Hematopoietic multipotent progenitor cell treated with erythropoietin and hydrocortisone succinate and interleukin-3 and kit ligand, for 4 days (in vitro differentiated cells): ENCODE results near the gene CCDC78.

Experiments used
- DNase-seq: peaks from one replicate; pipeline ENCODE4 v3.0.0-alpha.2; 2015

CCDC78 gene

GRCh38 chr16:726438-727290 lies at the start of gene CCDC78, which contains the start of gene HAGHL:
TSS of gene CCDC78 (minus strand) at chr16:726443. CDS start at chr16:726367, 76 bp downstream.
TSS of gene HAGHL (plus strand) at chr16:727106. CDS start at chr16:727510, 404 bp downstream.
- DNase-seq, result peak; percentile 82

- DNase-seq, result no peak
Observed at GRCh38 chr16:775236-775796, 49.1 kb upstream of the CCDC78 start.

DNA sequence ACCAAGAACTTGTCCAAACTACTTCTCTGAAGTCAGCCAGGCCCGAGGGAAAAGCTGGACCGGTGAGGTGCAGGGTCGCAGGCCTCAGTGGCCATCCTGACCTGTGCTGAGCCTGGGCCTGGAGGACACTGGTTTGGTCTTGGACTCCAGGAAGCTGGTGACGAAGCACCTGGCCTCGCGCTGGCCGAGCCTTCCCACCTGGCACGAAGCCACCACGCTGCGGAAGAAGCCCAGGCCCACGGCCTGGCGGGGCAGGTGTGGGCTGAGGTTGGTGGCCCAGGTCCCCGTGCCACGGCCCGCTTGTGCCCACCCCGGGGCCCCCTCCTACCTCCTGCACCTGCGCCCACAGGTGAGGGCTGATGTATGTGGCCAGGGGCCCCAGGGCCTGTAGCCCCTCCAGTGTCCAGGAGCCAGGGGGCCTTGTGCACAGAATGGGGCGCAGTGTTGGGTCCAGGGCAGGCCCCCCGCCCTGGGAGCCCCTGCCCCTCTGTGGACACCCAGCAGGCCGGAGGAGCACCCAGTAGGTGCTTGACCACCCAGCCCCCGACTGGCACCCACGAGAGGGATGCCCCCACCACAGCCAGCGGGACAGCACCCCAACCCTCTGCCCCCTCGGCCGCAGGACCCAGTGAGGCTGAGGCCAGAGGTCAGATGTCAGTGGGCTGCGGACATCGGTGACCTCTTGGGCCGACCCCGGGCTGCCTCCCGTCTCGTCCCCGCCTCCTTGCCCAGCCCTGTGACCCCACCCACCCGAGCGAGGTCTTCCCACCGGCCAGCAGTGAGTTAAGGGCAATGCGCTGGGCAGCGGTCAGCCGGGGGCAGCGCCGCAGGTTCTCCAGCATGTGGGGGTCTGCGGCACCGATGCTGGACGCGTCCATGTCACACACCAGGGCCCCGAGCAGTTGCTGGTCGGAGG lies 48.1 kb upstream of the CCDC78 start:
- no peak for DNase-seq

DNA sequence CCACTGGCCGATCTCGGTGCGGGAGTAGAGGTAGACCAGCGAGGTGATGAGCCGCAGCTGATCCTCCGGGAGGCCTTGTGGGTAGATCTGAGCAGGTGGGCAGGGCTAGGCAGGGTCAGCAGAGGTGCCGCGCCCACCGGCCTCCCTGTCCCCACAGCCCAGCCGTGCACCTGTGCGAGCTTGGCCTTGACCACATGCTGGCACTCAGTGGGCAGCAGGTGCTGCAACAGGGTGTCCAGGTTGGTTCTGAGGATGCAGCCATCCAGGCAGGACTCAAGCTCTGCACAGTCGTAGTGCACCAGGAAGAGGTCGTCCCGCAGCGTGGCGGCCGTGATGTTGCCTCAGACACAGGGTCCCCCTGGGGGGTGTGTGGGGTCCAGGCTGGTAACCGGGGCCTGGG lies 46.7 kb upstream of the CCDC78 start:
- no peak for DNase-seq

- DNase-seq, result no peak
Observed at GRCh38 chr16:770411-770810, 44.2 kb upstream of the CCDC78 start.

GRCh38 chr16:769934-770333 lies 43.7 kb upstream of the CCDC78 start:
- DNase-seq, result no peak

DNA sequence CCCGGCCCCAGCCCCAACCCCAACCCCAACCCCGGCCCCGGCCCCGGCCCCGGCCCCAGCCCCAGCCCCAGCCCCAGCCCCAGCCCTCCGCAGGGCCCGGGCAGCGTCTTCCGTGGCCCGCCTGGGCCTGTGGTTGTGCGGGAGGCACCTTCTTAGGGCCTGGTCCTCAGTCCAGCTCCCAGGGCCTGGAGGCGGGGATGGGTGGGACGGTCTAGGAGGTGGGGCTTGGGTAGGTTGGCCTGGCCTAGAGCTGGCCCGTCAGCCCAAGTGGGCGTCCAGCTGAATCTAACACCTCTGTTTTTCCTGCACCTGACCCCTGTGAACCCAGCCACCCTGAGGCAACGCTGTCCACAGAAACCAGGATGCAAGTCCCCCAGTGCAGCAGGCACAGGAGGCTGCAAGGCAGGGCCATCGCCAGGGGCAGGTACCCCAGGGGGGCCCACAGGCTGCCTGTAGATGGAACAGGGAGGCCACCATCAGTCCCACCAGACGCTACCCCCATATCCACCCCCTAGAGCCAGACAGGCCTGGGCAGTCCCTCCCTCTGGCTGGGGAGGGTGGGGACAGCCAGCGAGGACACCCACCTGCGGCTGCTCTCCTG lies 43.0 kb upstream of the CCDC78 start:
- no peak for DNase-seq

GRCh38 chr16:768428-768827 lies 42.2 kb upstream of the CCDC78 start:
- DNase-seq, result no peak

DNA sequence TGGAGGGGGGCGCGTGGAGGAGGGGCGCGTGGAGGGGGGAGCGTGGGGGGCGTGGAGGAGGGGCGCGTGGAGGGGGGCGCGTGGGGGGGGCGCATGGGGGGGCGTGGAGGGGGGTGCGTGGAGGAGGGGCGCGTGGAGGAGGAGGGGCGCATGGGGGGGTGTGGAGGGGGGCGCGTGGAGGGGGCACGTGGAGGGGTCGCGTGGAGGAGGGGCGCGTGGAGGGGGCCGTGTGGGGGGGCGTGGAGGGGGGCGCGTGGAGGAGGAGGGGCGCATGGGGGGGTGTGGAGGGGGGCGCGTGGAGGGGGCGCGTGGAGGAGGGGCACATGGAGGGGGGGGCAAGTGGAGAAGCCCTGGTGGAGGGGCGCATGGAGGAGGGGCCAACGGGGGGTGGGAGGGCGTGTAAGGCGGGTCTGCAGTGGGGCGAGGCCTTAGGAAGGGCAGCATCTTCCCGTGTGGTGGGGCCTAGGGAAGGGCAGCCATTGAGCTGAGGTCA lies 41.5 kb upstream of the CCDC78 start:
- DNase-seq, result no peak

DNA sequence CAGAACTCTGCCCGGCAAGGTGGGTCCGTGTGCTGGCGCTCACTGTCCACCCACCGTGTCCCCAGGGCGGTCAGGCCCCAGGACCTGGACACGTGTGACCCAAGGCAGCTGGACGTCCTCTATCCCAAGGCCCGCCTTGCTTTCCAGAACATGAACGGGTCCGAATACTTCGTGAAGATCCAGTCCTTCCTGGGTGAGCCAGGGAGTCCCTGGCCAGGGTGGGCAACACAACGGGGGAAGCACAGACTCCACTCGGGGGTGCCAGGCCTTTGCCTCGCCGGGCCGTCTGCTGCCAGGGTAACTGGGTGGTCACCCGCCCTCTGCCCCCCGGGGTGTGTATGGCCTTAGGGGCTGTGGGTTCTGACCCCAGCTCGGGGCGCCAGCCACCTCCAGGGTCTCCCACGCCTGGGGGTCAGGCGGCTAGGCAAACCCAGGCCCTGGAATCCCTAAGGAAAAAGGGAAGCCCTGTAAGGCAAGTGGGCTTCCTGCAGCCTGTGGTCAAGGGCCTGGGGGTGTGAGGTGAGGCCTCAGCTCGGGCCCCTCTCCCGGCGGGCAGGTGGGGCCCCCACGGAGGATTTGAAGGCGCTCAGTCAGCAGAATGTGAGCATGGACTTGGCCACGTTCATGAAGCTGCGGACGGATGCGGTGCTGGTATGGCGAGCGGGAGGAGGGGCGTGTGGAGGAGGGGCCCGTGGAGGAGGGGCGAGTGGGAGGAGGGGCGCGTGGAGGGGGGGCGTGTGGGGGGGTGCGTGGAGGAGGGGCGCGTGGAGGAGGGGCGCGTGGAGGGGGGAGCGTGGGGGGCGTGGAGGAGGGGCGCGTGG lies 40.8 kb upstream of the CCDC78 start:
- DNase-seq, result no peak

GRCh38 chr16:766008-766819 lies 40.0 kb upstream of the CCDC78 start:
- DNase-seq, result no peak

DNA sequence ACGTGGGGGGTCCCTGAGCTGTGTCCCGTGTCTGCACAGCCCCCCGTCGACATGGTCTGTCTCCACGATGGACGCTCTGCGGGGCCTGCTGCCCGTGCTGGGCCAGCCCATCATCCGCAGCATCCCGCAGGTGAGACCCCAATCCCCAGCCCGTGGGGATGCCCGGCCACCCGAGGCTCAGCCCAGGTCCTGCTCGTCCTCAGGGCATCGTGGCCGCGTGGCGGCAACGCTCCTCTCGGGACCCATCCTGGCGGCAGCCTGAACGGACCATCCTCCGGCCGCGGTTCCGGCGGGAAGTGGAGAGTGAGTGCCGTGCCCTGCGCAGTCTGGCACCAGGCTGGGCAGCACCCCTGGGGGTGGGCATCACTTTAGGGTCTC lies 39.2 kb upstream of the CCDC78 start:
- no peak for DNase-seq

DNA sequence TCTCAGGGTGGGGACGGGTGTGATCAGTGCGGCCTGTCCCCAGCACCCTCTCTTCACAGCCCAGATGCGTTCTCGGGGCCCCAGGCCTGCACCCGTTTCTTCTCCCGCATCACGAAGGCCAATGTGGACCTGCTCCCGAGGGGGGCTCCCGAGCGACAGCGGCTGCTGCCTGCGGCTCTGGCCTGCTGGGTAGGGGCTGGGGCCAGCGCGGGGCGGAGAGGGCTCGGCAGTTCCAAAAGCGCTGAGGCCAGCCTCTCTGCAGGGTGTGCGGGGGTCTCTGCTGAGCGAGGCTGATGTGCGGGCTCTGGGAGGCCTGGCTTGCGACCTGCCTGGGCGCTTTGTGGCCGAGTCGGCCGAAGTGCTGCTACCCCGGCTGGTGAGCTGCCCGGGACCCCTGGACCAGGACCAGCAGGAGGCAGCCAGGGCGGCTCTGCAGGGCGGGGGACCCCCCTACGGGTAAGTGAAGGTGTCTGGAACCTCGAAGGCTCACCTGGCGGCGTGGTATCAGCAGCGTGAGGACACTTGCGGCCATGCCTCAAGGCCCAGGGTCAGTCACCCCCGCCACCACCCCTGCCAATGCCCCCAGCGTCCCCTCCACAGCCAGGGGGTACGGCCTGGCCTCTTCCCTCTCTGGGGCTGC lies 38.7 kb upstream of the CCDC78 start:
- DNase-seq, result no peak

DNA sequence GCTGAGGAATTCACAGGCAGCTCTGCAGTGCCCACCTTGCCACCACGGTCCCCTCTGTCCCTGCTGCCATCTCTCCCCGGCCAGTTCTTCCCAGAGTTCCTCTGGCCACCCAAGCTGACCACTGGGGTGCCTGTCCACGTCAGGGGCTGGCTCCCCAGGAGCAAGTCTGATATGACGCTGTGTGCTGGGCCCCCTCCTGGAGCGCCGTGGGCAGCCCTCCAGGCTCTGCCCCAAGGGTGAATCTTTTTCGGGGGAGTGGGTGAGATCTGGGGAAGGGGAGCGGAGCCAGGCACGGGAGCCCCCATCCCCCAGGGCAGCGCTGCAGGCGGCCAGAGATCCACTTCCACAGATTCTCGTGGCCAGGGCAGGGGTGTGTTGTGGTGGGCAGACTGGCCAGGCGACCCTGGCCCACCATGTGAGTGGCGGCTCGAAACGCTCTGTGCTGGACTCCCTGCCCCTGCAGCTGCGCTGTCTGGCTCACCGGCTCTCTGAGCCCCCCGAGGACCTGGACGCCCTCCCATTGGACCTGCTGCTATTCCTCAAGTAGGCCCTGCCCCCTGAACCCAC lies 38.0 kb upstream of the CCDC78 start:
- DNase-seq, result no peak

DNA sequence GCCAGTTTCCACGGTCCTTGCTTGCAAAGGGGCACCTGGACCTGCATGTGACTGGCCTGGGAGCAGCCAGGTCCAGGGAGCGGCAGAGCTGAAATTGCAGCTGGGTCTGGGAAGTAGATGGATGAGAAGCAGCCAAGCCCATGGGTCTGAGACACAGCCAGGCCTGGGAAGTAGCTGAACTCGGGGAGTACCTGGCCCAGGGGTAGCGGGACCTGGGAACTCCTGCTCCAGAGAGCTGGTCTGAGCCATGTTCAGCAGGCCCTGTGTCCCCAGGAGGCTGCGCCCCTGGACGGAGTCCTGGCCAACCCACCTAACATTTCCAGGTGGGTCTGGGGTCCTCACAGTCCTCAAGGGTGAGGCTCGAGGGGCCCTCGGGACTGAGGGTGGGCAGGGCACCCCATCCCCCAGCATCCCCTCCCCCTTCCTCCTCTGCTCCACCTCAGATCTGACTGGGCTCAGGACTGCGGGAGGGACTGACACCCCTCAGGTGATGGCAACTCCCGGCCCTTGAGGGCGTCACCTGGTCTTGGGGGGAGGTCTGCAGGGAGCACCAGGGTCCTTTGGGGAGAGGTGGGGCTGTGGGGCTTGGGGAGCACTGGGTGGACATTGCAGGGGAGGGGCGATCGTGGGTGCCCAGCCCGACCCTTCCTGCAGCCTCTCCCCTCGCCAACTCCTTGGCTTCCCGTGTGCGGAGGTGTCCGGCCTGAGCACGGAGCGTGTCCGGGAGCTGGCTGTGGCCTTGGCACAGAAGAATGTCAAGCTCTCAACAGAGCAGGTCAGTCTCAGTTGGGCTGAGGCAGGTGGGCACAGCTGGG lies 37.3 kb upstream of the CCDC78 start:
- DNase-seq, result no peak

GRCh38 chr16:762595-763268 lies 36.5 kb upstream of the CCDC78 start:
- no peak for DNase-seq

DNA sequence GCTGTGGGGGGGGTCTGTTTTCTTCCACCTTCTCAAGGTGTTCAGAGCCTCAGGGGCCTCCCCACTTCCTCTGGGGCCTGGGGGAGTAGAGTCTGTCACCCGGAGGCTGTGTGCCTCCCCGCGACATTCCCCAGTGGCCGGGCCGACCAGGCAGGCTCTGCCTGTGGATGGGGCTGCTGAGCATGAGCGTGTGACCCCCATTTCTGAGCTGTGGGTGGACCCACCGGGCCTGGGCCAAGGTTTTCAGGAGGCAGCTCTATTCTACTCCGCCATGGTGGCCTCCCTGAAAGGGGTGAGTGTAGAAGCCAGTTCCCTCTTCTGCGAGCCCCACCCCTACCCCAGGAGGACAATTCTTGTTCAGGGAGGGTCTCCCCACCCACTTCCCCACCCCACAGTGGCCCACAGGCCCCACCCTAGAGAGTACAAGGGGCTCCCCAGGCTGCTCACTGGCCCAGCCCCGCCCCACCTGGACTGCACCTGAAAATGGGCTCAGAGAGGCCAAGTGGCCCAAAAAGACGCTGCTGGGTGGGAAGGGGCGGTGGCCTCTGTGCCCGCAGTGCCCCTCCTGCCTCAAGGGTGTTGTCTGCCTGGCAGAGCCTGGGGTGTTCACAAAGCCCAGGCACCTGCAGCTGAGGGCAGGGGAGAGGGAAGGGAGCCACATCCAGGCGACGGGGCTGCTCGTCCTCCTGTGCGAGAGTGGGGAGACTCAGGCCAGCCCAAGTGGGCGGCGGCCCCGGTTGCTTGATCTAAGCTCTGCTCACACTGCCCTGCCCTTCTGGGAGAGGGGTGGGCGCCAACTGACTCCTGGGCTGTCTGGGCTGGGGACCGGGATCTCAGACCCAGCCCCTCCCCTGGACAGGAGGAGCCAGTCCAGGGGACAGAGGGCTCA lies 35.6 kb upstream of the CCDC78 start:
- no peak for DNase-seq
